ENCODE data around the gene RGPD8.
"Not testable (repeated sequence)": the region's sequence is repeated elsewhere in the genome, so short reads cannot be mapped to it uniquely, and the experiment has no call there.

RGPD8 gene

GRCh38 chr2:112435716-112436431 lies 2.4 kb upstream of the RGPD8 start:
- DNase-seq (ENCODE audit: low read depth), result not testable (repeated sequence)

GRCh38 chr2:112434890-112435715 lies 1.7 kb upstream of the RGPD8 start:
- DNase-seq (ENCODE audit: low read depth), result not testable (repeated sequence)

- no peak for DNase-seq (ENCODE audit: low read depth)
These were observed 686 bp upstream of the RGPD8 start for GRCh38 chr2:112433932-112434730.

- not testable (repeated sequence) for DNase-seq (ENCODE audit: low read depth)
These were observed 538 bp downstream of the RGPD8 start for GRCh38 chr2:112432735-112433479.

- DNase-seq (ENCODE audit: low read depth), result not testable (repeated sequence)
These were observed 1.1 kb downstream of the RGPD8 start for GRCh38 chr2:112432390-112432734.

- not testable (repeated sequence) for DNase-seq (ENCODE audit: low read depth)
These were observed 1.7 kb downstream of the RGPD8 start for GRCh38 chr2:112431587-112432295.

- not testable (repeated sequence) for DNase-seq (ENCODE audit: low read depth)
These were observed 8.9 kb downstream of the RGPD8 start for GRCh38 chr2:112424553-112424952.

GRCh38 chr2:112416860-112417259 lies 16.6 kb downstream of the RGPD8 start:
- DNase-seq (ENCODE audit: low read depth), result not testable (repeated sequence)

GRCh38 chr2:112360055-112360454 lies 73.4 kb downstream of the RGPD8 start:
- DNase-seq (ENCODE audit: low read depth), result not testable (repeated sequence)

GRCh38 chr2:112354335-112354734 lies 79.1 kb downstream of the RGPD8 start:
- not testable (repeated sequence) for DNase-seq (ENCODE audit: low read depth)

- DNase-seq (ENCODE audit: low read depth), result not testable (repeated sequence)
These were observed 80.4 kb downstream of the RGPD8 start for GRCh38 chr2:112352809-112353603.

- not testable (repeated sequence) for DNase-seq (ENCODE audit: low read depth)
These were observed 81.2 kb downstream of the RGPD8 start for GRCh38 chr2:112352292-112352691.

- no peak for DNase-seq (ENCODE audit: low read depth)
These were observed 88.1 kb downstream of the RGPD8 start for GRCh38 chr2:112345030-112346027.

- peak; percentile 71 for DNase-seq (ENCODE audit: low read depth)
These were observed 89.4 kb downstream of the RGPD8 start for GRCh38 chr2:112343827-112344585.

GRCh38 chr2:112342067-112342550 lies 91.3 kb downstream of the RGPD8 start:
- no peak for DNase-seq (ENCODE audit: low read depth)

- DNase-seq (ENCODE audit: low read depth), result no peak
These were observed 92.8 kb downstream of the RGPD8 start for GRCh38 chr2:112340475-112341267.

GRCh38 chr2:112339986-112340385 lies 93.5 kb downstream of the RGPD8 start:
- no peak for DNase-seq (ENCODE audit: low read depth)
